ENCODE data around the gene NRCAM.

NRCAM gene

DNA sequence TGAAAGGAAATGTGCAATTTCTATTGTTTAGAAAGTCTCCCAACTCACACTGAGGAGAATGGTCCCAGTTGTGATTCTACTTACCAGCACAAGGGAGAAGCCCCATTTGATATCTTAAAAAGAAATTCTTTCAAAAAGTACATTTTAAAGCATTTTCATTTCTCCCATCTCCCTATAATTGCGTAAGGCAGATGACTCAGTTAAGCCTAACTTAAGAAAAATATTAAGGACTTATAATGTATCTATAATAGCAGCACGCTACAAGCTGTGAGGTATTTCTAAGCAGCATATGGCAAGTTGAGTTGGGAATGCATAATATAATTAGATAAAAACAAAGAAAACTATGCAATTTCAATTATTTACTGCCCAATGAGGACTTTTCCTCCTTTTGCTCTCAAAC lies 8.5 kb upstream of the NRCAM start:
- peaks cover 47% of the 10 kb centered on the region for H3K27me3 ChIP-seq (ENCODE audit: low read depth, low read length)
- TF ChIP-seq, protein P1, sequence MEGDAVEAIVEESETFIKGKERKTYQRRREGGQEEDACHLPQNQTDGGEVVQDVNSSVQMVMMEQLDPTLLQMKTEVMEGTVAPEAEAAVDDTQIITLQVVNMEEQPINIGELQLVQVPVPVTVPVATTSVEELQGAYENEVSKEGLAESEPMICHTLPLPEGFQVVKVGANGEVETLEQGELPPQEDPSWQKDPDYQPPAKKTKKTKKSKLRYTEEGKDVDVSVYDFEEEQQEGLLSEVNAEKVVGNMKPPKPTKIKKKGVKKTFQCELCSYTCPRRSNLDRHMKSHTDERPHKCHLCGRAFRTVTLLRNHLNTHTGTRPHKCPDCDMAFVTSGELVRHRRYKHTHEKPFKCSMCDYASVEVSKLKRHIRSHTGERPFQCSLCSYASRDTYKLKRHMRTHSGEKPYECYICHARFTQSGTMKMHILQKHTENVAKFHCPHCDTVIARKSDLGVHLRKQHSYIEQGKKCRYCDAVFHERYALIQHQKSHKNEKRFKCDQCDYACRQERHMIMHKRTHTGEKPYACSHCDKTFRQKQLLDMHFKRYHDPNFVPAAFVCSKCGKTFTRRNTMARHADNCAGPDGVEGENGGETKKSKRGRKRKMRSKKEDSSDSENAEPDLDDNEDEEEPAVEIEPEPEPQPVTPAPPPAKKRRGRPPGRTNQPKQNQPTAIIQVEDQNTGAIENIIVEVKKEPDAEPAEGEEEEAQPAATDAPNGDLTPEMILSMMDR (IDR thresholded peaks at IDR 0.05; ENCODE audit: low read depth, low read length), result no peak
- TF ChIP-seq EZH2phosphoT487 (IDR thresholded peaks at IDR 0.05; ENCODE audit: low read depth), result no peak
- no peaks in the 10 kb centered on the region for H4K20me1 ChIP-seq (ENCODE audit: insufficient read depth, low read length)
- H3K9me3 ChIP-seq (ENCODE audit: insufficient read depth, low read length), result no peaks in the 10 kb centered on the region
- peaks cover 19% of the 10 kb centered on the region for H3K4me1 ChIP-seq (ENCODE audit: low read length)
- H3K36me3 ChIP-seq (replicated peaks; ENCODE audit: low read depth, low read length), result no peaks in the 10 kb centered on the region
- H3K79me2 ChIP-seq (ENCODE audit: low read length), result no peaks in the 10 kb centered on the region
- H3K4me2 ChIP-seq (ENCODE audit: low read length), result no peak overlapping the region
- H2AFZ ChIP-seq (ENCODE audit: low read depth, low read length), result no peak overlapping the region
- no peak overlapping the region for H3K27ac ChIP-seq (ENCODE audit: low read length)
- no peak overlapping the region for H3K4me3 ChIP-seq (ENCODE audit: low read length)
- H3K9ac ChIP-seq (ENCODE audit: low read length), result no peak overlapping the region

DNA sequence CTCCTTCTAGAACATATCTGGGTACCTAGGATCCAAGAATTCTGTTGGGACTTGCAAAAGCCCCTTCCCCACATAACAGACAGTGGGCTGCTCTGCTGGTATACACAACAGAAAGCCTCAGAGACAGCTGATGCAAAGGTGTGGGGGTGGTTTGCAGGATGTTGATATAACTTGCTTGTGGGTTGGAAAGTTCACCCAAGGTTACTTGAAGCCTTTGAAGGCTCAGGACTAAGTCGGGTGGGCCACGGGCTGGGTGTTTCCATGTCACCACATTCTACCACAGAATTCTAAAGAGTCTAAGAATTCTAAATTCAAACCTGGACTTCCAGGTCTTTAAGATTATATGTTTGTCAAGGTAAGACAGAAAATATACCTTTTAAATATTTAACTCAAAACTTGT lies 7.4 kb upstream of the NRCAM start:
- no peak overlapping the region for H3K27ac ChIP-seq (ENCODE audit: low read length)
- H3K4me2 ChIP-seq (ENCODE audit: low read length), result no peak overlapping the region
- H3K27me3 ChIP-seq (ENCODE audit: low read depth, low read length), result peaks cover 46% of the 10 kb centered on the region
- H3K36me3 ChIP-seq (replicated peaks; ENCODE audit: low read depth, low read length), result no peaks in the 10 kb centered on the region
- peaks cover 17% of the 10 kb centered on the region for H3K4me1 ChIP-seq (ENCODE audit: low read length)
- no peak overlapping the region for H3K9ac ChIP-seq (ENCODE audit: low read length)
- no peak overlapping the region for H3K4me3 ChIP-seq (ENCODE audit: low read length)
- no peak overlapping the region for H2AFZ ChIP-seq (ENCODE audit: low read depth, low read length)
- TF ChIP-seq EZH2phosphoT487 (IDR thresholded peaks at IDR 0.05; ENCODE audit: low read depth), result no peak
- TF ChIP-seq, protein P1 (IDR thresholded peaks at IDR 0.05; ENCODE audit: low read depth, low read length), result no peak
- H4K20me1 ChIP-seq (ENCODE audit: insufficient read depth, low read length), result no peaks in the 10 kb centered on the region
- no peaks in the 10 kb centered on the region for H3K9me3 ChIP-seq (ENCODE audit: insufficient read depth, low read length)
- H3K79me2 ChIP-seq (ENCODE audit: low read length), result no peaks in the 10 kb centered on the region

DNA sequence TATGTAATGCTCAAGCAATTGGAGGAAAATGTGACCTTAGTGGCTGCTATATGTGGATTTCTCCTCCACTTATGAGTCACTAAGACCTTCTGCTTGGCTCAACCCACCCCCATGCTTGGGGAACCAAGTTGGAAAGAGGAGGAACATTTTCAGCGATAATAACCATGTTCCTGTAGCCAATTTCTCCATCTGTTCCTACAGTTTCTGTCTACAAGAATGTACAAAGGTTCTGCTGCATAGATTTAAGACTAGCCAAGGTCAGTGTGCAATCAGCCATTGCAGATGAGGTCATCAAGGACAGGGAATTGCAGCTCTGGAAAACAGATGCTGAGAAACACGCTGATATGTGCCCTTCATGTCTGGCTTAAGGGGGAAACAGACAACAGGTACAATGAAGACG lies 5.6 kb upstream of the NRCAM start:
- Histone ChIP-seq H2AFZ (ENCODE audit: low read depth, low read length) (no peak overlapping the region), H3K9ac (ENCODE audit: low read length) (no peak overlapping the region), H3K4me2 (ENCODE audit: low read length) (no peak overlapping the region), H3K36me3 (replicated peaks; ENCODE audit: low read depth, low read length) (no peaks in the 10 kb centered on the region), H4K20me1 (ENCODE audit: insufficient read depth, low read length) (no peaks in the 10 kb centered on the region), H3K27ac (ENCODE audit: low read length) (no peak overlapping the region), H3K4me1 (ENCODE audit: low read length) (peaks cover 16% of the 10 kb centered on the region), H3K9me3 (ENCODE audit: insufficient read depth, low read length) (no peaks in the 10 kb centered on the region), H3K4me3 (ENCODE audit: low read length) (no peak overlapping the region), H3K27me3 (ENCODE audit: low read depth, low read length) (peaks cover 28% of the 10 kb centered on the region), H3K79me2 (ENCODE audit: low read length) (no peaks in the 10 kb centered on the region)
- no peak for TF ChIP-seq EZH2phosphoT487 (IDR thresholded peaks at IDR 0.05; ENCODE audit: low read depth)
- TF ChIP-seq, protein P1 (IDR thresholded peaks at IDR 0.05; ENCODE audit: low read depth, low read length), result no peak

DNA sequence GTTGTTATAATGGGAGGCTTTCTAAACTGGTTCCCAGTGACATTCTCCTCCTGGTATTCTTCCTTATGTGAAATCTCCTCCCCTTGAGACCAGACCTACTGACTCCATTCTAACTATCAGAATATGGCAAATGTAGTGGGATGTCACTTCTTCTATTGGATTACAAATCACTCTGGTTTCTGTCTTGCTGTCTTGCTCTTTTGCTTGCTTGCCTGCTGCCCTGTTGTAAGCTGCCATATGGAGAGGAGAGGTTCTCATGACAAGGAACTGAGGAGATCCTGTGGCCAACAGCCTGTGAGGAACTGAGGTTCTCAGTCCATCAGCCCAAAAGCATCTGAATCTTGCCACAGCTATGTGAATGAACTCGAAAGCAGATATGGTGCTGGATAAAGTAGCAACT lies 4.7 kb upstream of the NRCAM start:
- Histone ChIP-seq H2AFZ (ENCODE audit: low read depth, low read length) (no peak overlapping the region), H3K4me1 (ENCODE audit: low read length) (peaks cover 17% of the 10 kb centered on the region), H3K4me2 (ENCODE audit: low read length) (no peak overlapping the region), H3K4me3 (ENCODE audit: low read length) (no peak overlapping the region), H3K79me2 (ENCODE audit: low read length) (peaks cover 2% of the 10 kb centered on the region), H3K36me3 (replicated peaks; ENCODE audit: low read depth, low read length) (no peaks in the 10 kb centered on the region), H4K20me1 (ENCODE audit: insufficient read depth, low read length) (no peaks in the 10 kb centered on the region), H3K9me3 (ENCODE audit: insufficient read depth, low read length) (no peaks in the 10 kb centered on the region), H3K27me3 (ENCODE audit: low read depth, low read length) (peaks cover 21% of the 10 kb centered on the region), H3K27ac (ENCODE audit: low read length) (no peak overlapping the region), H3K9ac (ENCODE audit: low read length) (no peak overlapping the region)
- no peak for TF ChIP-seq EZH2phosphoT487 (IDR thresholded peaks at IDR 0.05; ENCODE audit: low read depth)
- TF ChIP-seq, protein P1 (IDR thresholded peaks at IDR 0.05; ENCODE audit: low read depth, low read length), result no peak

Measured in OCI-LY3 (cell line).